AG20443 (cell line): ENCODE data around the gene MRPS34.
A peak's percentile ranks its signal among the peaks of the same experiment; 100 is the strongest.

Experiments
- DNase-seq: peaks from one replicate; pipeline ENCODE4 v3.0.0; 2012; ENCODE audit warnings: low spot score, mixed read lengths

Gene MRPS34

GRCh38 chr16:1794908-1795666 is 22.2 kb upstream of the MRPS34 start:
- no peak for DNase-seq

DNA sequence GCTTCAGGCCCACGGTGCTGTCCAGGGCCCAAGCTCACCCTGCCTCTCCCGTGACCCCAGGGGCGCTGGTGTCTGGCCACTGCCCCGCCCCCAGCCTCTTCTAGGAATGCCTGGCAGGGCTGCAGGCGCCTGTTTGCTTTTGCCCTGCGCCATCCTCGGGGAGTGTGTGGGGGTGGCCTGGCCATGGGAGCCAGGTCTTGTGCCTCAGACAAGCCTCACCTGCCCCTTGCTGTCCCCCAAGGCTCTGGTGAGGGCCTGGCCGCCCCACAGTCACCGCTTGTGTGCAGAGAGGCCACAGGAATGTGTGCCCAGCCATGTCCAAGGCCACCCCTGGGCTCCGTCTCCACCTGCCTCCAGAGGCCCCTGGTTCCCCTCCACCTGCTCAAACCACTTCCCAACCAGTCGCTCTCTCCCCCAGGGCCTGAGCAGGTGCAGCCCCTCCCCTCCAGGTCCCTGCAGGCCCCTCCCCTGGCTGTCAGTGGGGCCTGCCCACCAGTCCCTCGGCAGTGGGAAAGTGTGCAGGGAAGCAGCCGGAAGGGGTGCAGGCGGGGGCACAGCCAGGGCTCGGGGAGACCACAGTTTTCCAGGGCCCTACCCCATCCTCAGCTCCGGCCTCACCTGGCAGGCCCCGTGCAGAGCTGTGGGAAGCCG is 21.4 kb upstream of the MRPS34 start:
- DNase-seq = no peak

- DNase-seq = no peak
Observed at GRCh38 chr16:1793578-1794220, 20.8 kb upstream of the MRPS34 start, which contains the start of gene IGFALS. Gene IGFALS (minus strand): TSS chr16:1793705. CDS start chr16:1793652, 53 bp downstream.

DNA sequence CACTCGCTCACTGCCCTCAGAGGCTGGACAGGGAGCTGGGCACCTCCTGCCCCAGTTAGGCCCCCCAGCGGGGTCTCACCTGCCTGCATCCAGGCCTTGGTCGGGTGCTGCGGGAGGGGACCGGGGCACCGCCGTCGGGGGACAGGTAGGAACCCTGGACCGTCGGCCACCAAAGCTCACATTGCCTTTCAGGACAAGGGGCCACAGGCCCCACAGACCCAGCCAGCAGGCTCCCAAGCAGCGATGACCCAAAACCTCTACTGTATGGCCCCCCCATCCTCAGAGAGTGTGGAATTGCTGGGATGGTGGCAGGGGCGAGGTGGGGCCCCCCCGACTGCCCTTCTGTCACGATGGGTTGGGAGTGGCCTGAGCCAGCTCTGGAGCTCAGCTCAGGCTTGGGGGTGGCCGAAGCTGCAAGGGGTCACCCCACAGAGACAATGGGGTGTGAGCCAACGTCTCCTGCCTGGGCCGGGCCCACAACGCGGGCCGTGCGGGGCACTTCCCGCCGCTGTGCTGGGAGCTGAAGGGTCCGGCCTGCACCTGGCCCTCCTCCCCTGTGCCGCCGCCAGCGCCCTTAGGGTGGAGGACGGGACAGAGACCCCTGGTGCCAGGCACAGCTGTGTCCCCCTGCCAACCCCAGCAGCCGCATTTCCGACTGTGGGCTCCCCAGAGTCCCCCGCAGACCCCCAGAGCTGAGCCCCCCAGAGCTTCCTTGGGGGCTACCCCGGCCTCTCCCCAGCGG is 20.1 kb upstream of the MRPS34 start:
- DNase-seq = no peak

GRCh38 chr16:1791943-1792812 is 19.2 kb upstream of the MRPS34 start:
- no peak for DNase-seq

DNA sequence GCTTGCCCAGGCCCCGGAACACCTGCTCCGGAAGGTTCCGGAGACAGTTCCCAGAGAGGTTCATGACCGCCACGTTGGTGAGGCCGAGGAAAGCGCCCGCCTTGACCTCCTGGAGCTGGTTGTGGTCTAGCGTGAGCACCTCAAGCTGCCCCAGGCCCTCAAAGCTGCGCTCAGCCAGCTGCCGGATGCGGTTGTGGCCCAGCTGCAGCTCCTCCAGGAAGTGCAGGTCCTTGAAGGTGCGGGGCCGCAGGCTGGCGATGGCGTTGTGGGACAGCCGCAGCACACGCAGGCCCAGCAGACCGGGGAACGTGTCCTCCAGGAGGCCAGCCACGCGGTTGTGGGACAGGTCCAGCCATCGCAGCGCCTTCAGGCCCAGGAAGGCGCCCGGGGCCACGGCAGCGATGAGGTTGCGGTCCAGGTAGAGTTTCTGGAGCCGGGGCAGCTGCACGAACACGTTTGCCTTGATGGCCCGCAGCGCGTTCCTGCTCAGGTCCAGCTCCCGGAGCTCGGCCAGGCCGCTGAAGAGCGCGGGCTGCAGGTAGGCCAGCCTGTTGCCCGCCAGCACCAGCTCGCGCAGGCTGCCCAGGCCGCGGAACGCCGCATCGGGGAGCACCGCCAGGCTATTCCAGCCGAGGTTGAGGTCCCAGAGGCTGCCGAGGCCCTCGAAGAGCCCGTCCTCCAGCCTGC is 18.5 kb upstream of the MRPS34 start:
- no peak for DNase-seq

DNA sequence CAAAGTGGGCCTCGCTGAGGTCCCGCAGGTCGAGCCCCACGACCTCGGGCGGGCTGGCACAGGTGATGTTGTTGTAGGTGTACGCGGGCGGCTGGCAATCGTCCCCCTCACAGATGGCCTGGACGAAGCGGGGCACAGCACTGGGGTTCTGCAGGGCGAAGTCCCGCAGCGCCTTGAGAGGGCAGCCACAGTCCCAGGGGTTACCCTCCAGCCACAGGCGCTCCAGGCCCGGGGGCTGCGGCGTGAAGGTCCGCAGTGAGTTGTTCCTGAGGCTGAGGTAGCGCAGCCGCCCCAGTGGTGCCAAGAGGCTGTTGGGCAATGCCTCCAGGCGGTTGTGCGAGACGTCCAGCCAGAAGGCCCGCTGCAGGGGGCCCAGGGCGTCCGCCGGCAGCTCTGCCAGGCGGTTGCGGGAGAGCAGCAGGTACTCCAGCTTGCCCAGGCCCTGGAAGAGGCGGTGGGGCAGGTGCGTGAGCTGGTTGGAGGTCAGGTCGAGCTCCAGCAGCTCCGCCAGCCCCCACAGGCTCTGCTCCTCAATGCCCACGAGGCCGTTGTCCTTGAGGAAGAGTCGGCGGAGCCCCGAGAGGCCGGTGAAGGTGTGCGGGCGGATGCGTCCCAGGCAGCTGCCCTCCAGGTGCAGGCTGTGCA is 17.8 kb upstream of the MRPS34 start:
- DNase-seq = no peak

DNA sequence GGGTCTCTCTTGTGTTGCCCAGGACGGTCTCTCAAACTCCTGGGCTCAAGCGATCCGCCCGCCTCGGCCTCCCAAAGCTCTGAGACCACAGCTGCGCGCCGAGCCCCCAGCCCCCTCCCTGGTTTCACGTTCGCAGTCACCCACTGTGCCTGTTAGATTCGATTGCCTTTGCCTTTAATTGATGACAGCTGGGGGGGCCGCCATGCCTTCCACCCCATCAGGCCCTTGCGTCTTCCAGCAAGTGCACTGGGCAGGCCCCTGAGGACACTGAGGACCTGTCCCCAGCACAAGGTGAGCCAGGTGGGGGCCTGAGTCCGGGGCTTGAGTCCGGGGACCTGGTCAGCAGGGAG is 17.3 kb upstream of the MRPS34 start:
- DNase-seq = no peak

DNA sequence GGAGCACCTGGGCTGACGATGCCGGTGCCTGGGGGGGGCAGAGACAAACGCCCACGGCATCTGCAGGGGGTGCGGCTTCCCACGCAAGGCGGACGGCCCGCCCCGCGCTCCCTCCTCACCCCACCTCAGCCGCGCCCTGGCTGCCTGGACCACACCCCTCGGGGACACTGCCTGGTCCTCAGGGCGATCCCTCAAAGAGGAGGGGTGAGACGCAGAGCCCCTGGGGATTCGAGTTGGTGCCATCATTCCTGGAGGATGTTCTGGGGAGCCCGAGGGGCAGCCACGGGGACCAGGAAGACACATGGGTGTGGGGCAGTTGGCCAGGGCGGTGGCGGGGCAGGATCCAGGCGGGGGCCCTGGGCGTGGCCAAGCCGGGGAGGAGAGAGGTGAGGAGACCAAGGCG is 16.7 kb upstream of the MRPS34 start:
- DNase-seq = no peak

DNA sequence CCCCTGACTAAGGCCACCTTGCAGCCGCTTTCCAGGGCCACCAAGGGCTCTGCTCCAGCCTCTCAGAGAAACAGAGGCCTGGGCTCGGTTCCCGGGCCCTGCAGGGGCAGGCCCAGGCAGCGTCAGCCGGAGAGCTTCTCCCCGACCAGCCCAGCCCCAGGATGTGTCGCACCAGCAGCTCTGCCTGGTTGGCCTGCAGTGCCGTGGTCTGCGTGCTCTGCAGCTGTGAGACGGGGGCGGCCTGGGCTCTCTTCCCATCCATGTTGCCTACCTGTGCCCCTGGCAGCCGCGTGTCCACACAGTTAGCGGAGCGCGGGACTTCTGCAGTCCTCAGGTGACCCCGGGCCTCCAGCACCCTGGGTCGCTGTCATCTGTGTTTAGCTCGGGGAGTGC is 15.8 kb upstream of the MRPS34 start:
- no peak for DNase-seq

DNA sequence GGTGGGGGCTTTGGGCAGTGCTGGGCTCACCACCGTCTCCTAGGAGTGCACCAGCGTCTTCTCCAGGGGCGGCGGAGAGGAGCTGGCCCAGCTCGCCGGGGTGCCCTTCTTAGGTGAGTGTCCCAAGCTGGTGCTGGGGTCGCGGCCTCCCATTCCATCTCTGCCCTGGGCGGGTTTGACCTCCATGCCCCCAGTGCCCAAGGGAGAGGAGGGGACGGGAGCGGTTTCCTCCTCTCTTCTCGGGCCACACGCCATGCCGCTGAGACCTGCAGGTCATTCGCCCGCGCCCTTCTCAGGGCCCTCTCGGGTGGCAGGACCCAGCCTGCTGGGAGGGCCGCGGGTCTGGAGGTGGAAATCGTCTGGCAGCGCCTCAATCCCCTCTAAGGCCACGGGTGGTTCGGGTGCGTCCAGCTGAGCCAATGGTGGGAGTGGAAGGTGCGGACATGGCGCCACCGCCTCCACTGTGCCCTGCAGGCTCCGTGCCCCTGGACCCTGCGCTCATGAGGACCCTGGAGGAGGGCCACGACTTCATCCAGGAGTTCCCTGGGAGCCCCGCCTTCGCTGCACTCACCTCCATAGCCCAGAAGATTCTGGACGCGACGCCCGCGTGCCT is 15.3 kb upstream of the MRPS34 start:
- no peak for DNase-seq

- no peak for DNase-seq
Observed at GRCh38 chr16:1787322-1788094, 14.6 kb upstream of the MRPS34 start.

DNA sequence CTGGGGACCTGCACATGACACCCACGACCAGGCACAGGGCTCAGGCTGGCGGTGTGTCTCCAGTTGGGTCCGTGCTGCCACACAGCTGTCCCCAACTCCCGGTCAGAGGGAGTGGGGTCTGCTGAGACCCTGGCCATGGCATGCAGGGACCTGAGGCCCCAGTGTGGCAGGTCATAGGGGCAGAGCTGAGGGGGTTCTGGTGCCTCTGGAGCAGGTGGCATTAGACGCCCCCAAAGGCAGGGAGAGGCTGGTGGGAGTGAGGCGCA is 14.1 kb upstream of the MRPS34 start:
- no peak for DNase-seq

- no peak for DNase-seq
Observed at GRCh38 chr16:1786242-1787055, 13.5 kb upstream of the MRPS34 start.

DNA sequence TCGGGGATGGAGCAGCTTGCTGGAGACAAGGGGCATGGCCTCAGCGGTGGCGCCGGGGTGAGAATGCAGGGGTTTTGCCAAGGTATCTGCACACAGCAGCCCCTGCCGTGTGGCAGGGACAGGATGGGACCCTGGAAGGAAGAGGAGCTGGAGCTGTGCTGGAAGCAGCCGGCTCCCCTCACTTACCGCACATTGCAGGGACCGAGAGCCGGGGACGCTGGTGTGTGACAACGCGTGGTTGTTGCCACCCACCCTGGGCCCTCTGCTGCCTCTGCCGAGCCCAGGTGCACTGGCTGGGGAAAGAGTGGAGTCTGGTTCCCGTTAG is 12.9 kb upstream of the MRPS34 start:
- DNase-seq = no peak

- DNase-seq = no peak
Observed at GRCh38 chr16:1784977-1785845, 12.3 kb upstream of the MRPS34 start.

GRCh38 chr16:1782408-1783264 is 9.7 kb upstream of the MRPS34 start, which contains the start of the genes NUBP2 and SPSB3:
Gene NUBP2 (plus strand): TSS chr16:1782960. CDS start chr16:1783021, 61 bp downstream.
Gene SPSB3 (minus strand): TSS chr16:1782571. CDS start chr16:1781483, 1,088 bp downstream.
- peak; percentile 99 for DNase-seq
